ENCODE data around the gene COL5A2.

Gene COL5A2

GRCh38 chr2:189045836-189046235 is 133.7 kb downstream of the COL5A2 start:
- no peak for DNase-seq

- DNase-seq: no peak
Observed at GRCh38 chr2:189037518-189037917, 142.0 kb downstream of the COL5A2 start.

DNA sequence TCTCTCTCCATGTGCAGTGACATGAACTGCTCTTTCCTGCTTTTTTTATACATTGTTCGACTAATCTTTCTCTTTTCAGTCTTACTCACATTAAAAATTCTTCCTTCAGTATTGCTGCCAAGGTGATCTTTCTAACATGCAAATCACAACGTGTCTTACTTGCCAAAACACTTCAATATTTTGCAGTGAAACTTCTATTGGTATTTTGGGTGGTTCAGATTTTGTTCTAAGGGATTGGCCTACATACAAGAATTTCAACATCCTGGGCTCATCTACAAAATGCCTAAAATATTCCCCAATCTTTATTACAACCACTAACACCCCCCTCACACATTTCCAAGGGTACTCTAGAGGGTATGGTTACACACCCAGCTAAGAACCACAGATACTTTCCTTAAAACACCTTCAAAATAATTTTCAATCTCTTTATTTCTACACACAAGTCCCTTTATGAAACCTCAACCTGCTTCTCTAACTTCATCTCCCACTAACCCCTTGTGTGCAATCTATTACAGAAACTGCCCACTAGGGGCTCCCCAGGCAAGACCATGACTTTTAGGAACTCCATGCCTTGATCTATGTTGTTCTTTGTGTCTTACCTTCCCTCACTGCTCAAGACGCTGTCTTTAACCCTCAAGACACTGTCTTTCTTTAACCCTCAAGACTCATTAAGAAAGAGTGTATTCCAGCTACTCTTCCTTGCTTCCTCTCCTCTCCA is 154.5 kb downstream of the COL5A2 start:
- no peak for DNase-seq

- DNase-seq: no peak
Observed at GRCh38 chr2:189022492-189022891, 157.1 kb downstream of the COL5A2 start.

GRCh38 chr2:189022053-189022481 is 157.5 kb downstream of the COL5A2 start:
- DNase-seq: no peak

DNA sequence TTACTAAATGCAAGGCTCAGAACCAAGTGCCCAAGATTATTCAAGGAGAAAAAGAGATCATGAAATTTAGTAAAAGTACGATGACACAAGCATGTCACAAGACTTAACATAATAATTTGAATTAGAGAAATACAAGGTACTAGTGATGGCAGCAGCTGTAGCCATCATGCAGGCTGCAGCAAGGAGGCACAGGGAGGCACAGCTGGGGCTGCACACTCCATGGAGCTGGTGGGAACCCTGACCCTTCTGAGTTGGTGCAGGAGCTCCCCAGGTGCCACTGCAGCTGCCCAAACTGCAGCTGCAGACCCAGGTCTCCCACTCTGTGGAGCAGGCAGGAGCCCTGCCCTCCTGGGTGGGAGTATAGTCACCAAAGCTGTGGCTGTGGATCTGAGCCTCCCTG is 159.4 kb downstream of the COL5A2 start:
- no peak for DNase-seq

GRCh38 chr2:189018631-189019030 is 160.9 kb downstream of the COL5A2 start:
- DNase-seq: no peak

- no peak for DNase-seq
Observed at GRCh38 chr2:189016311-189016861, 163.2 kb downstream of the COL5A2 start.

GRCh38 chr2:189015359-189015758 is 164.2 kb downstream of the COL5A2 start:
- DNase-seq: no peak

- DNase-seq: no peak
Observed at GRCh38 chr2:189014449-189015138, 165.0 kb downstream of the COL5A2 start.

GRCh38 chr2:189013671-189014448 is 165.7 kb downstream of the COL5A2 start:
- DNase-seq: no peak

DNA sequence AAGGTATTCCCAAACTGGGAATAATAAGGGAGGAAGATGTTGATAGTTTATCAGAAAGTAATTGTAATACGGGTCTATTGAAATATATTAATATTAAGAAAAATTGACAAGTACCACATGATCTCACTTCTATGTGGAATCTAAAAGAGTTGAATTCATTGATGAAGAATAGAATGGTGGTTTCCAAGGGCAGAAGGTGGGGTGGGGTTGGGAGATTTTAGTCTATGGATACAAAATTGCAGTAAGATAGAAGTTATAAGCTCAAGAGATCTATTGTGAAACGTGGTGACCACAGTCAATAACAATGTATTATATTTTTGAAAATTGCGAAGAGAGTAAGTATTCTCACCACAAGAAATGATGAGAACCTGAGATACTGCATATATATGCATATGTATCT is 166.5 kb downstream of the COL5A2 start:
- DNase-seq: no peak

DNA sequence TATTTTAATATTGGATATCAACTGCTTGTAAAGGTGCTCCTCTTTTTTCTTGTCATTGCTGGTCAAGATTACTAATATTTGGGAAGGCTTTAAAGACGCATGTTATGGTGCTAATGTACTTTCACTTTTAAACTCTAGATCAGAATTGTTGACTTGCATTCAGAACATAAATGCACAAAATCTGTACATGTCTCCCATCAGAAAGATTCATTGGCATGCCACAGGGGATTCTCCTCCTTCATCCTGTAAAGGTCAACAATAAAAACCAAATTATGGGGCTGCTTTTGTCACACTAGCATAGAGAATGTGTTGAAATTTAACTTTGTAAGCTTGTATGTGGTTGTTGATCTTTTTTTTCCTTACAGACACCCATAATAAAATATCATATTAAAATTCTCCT is 167.2 kb downstream of the COL5A2 start:
- DNase-seq: no peak

DNA sequence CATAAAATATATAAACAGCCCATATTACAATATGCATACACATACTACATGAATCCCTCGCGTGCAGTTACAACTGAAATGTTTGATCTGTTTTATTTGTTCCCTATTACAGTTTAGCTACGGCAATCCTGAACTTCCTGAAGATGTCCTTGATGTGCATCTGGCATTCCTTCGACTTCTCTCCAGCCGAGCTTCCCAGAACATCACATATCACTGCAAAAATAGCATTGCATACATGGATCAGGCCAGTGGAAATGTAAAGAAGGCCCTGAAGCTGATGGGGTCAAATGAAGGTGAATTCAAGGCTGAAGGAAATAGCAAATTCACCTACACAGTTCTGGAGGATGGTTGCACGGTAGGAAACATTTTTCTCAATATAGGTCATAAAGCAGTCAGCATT is 169.0 kb downstream of the COL5A2 start:
- no peak for DNase-seq

GRCh38 chr2:189008555-189009262 is 170.9 kb downstream of the COL5A2 start:
- DNase-seq: no peak

DNA sequence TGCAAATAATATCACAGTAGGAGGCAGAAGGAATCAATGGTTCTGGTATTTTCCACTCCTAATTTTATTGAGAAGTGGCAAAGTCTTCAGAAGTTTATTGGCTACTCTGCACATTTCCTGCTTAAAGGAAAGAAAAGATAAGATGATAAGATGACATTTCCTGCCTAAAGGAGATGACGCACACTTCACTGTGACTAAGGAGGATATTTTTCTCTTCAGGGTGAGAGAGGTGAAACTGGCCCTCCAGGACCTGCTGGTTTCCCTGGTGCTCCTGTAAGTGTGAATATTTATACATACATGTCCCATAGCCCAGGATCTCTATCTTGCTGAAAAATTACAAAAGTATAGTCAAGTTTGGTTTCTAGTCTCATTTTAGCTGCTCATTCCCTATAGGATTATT is 177.5 kb downstream of the COL5A2 start:
- no peak for DNase-seq

- no peak for DNase-seq
Observed at GRCh38 chr2:189000221-189000620, 179.3 kb downstream of the COL5A2 start.

DNA sequence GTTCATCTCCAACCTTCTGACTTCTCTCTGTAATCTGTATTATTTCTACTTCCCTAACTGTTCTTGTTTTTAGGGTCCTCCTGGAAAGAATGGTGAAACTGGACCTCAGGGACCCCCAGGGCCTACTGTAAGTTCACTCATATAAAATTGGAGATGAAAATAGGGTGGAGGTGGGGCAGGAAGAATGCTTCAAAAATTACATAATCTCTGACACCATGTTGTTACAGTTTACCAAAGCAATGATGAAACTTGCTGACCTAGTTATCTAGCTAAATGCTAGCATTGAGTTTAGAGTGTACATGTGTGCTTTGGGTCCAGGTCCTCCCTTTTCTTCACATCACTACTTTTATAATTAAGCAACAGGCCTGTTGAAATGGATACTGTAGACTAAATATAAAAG is 182.3 kb downstream of the COL5A2 start:
- no peak for DNase-seq

DNA sequence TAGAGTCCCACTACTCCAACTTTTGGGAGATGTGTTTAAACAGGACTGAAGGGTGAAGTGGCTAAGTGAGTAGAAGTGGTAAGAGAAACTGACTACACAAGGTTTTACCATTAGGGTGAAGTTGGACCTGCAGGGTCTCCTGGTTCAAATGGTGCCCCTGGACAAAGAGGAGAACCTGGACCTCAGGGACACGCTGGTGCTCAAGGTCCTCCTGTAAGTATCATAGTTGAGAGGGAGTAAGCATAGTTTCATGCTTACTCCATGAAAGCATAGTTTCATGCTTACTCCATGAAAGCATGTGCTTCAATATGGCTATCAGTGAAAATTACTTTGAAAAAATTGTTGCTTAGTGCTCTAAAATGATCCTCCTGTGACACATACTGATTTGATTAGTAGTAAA is 186.3 kb downstream of the COL5A2 start:
- DNase-seq: no peak

GRCh38 chr2:188986839-188987238 is 192.7 kb downstream of the COL5A2 start:
- no peak for DNase-seq

DNA sequence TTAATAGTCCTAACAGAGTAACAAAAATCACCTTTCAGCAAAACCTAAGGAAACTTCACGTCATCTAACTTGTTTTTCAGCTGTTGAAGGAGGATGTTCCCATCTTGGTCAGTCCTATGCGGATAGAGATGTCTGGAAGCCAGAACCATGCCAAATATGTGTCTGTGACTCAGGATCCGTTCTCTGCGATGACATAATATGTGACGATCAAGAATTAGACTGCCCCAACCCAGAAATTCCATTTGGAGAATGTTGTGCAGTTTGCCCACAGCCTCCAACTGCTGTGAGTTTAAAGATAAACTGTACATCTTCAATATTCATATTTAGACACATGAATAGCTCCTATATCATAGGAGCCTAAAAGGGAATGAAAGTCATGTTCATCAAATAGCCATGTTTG is 194.9 kb downstream of the COL5A2 start:
- DNase-seq: no peak

- DNase-seq: no peak
Observed at GRCh38 chr2:188984065-188984491, 195.5 kb downstream of the COL5A2 start.
